Adrenal gland (tissue), 5 donors: ENCODE measurements around the gene CAMK4.

Source experiments
- POLR2A ChIP-seq, 2 donors: fragments of 450-650 bp; IDR thresholded peaks; one replicate each; pipeline ENCODE4 v1.6.1; 2017; ENCODE audit warnings: antibody characterized with exemption in 2 of 2, mild to moderate bottlenecking in 2 of 2, moderate library complexity in 1 of 2
- TF ChIP-seq, protein P1 (sequence below), 6 experiments: fragments of 450-650 bp in 4 of 6; fragments of 200-600 bp in 2 of 6; sonication (generic) in 1 of 6; IDR thresholded peaks; 1 replicate in 5 of 6; 2 replicates in 1 of 6; pipeline versions ENCODE4 v1.5.1 to v1.8.0; 2016 to 2021; ENCODE audit warnings: antibody characterized with exemption in 6 of 6, mild to moderate bottlenecking in 2 of 6, moderate library complexity in 1 of 6
- donor health status: DM: no; HTN: no; CAD: no.

DNA sequence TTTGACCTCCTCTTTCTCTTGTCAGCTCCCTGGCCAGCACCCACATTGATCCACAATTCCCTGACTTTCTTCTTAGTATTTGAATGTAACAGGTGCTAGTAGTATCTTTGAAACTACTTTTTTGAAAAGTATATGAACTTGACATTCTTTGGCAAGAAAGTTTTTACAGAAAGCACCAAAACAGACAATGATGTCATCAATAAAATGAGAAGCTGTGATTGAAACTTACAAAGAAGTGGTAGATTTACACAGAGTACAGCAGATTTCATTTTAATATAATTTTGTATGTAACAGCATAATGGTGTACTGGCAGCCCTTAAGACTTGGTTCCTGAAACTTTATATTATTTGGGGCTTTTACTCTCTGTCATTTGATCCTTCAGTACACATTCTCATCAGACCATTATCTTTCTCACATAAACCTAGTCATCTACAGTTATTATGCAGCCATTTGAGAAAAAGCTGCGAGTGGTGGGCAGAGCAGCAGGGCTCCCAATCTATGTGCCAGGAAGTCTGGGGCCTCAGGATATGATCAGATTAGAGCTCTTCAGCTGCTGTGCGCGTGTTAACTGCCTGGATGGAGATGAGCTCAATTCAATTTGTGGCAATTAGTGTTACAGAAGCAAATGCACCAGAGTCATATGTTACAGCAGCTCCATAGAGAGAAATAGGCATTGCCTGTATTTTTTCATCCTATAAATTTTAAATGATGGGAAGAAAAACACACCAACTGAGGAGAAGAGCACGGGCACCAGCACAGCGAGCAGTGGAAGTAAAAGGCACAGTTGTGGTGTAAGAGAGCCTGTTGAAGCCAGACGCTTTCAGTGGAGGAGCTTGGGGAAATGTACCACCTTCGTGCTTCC, 162.0 kb downstream of the CAMK4 start:
- TF ChIP-seq, protein P1, sequence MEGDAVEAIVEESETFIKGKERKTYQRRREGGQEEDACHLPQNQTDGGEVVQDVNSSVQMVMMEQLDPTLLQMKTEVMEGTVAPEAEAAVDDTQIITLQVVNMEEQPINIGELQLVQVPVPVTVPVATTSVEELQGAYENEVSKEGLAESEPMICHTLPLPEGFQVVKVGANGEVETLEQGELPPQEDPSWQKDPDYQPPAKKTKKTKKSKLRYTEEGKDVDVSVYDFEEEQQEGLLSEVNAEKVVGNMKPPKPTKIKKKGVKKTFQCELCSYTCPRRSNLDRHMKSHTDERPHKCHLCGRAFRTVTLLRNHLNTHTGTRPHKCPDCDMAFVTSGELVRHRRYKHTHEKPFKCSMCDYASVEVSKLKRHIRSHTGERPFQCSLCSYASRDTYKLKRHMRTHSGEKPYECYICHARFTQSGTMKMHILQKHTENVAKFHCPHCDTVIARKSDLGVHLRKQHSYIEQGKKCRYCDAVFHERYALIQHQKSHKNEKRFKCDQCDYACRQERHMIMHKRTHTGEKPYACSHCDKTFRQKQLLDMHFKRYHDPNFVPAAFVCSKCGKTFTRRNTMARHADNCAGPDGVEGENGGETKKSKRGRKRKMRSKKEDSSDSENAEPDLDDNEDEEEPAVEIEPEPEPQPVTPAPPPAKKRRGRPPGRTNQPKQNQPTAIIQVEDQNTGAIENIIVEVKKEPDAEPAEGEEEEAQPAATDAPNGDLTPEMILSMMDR (IDR thresholded peaks at IDR 0.05): no peak
- TF ChIP-seq POLR2A (IDR thresholded peaks at IDR 0.05): no peak
